Measurements from ENCODE around the gene EFHD2. TPM values are rescaled to one million over a fixed set of nuclear protein-coding genes. Genes with fewer than 3 reads are reported as not detected.
"Not testable (repeated sequence)": the region's sequence is repeated elsewhere in the genome, so short reads cannot be mapped to it uniquely, and the experiment has no call there.

The EFHD2 gene
- total and polyA plus RNA-seq, 2 donors = 16.9 to 50.9 TPM

DNA sequence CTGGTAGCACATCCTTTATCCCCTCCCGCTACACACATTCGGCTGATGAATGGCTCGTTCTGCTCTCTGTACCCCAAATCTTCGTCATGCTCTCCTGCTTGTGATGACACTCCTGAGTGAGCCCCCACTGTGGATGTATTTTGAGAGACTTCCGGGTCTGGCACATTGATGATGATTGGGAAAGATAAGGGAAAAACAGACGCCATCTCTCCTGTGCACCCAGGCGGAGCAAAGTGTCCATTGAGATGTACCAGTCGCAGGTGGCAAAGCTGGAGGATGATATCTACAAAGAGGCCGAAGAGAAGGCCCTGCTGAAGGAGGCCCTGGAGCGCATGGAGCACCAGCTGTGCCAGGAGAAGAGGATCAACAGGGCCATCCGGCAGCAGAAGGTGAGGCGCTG, 27.9 kb upstream of the EFHD2 start:
- Histone ChIP-seq H3K36me3 (ENCODE audit: insufficient read depth) (no peaks in the 10 kb centered on the region), H3K4me3 (ENCODE audit: low read depth, low read length) (no peak overlapping the region), H3K27ac (ENCODE audit: low read depth) (no peak overlapping the region), H3K4me1 (ENCODE audit: insufficient read depth) (no peaks in the 10 kb centered on the region)
- DNase-seq (ENCODE audit: extremely low spot score) = no peak
- whole genome bisulfite sequencing = 94% methylated on average over 12 of the region's 12 CpGs

- no peak overlapping the region for H3K27ac ChIP-seq (ENCODE audit: low read depth)
- no peak overlapping the region for H3K4me3 ChIP-seq (ENCODE audit: low read depth, low read length)
- H3K36me3 ChIP-seq (ENCODE audit: insufficient read depth) = no peaks in the 10 kb centered on the region
- no peaks in the 10 kb centered on the region for H3K4me1 ChIP-seq (ENCODE audit: insufficient read depth)
- WGBS = 90% methylated on average over 26 of the region's 26 CpGs
- DNase-seq (ENCODE audit: extremely low spot score) = no peak
Observed at GRCh38 chr1:15382601-15383518, 26.8 kb upstream of the EFHD2 start.

- Histone ChIP-seq H3K4me1 (ENCODE audit: insufficient read depth) (no peaks in the 10 kb centered on the region), H3K4me3 (ENCODE audit: low read depth, low read length) (no peak overlapping the region), H3K36me3 (ENCODE audit: insufficient read depth) (no peaks in the 10 kb centered on the region), H3K27ac (ENCODE audit: low read depth) (no peak overlapping the region)
- WGBS = 95% methylated on average over 5 of the region's 5 CpGs
- no peak for DNase-seq (ENCODE audit: extremely low spot score)
Observed at GRCh38 chr1:15383810-15384209, 25.9 kb upstream of the EFHD2 start.

GRCh38 chr1:15384301-15384901, 25.3 kb upstream of the EFHD2 start:
- Histone ChIP-seq H3K36me3 (ENCODE audit: insufficient read depth) (no peaks in the 10 kb centered on the region), H3K4me3 (ENCODE audit: low read depth, low read length) (no peak overlapping the region)
- 71% methylated on average over 20 of the region's 20 CpGs for WGBS

GRCh38 chr1:15385420-15385819, 24.3 kb upstream of the EFHD2 start:
- no peak for DNase-seq (ENCODE audit: extremely low spot score)
- H3K27ac ChIP-seq (ENCODE audit: low read depth) = no peak overlapping the region
- 93% methylated on average over 3 of the region's 3 CpGs for WGBS
- no peak overlapping the region for H3K4me3 ChIP-seq (ENCODE audit: low read depth, low read length)
- H3K36me3 ChIP-seq (ENCODE audit: insufficient read depth) = no peaks in the 10 kb centered on the region
- no peaks in the 10 kb centered on the region for H3K4me1 ChIP-seq (ENCODE audit: insufficient read depth)

More at GRCh38 chr1:15384301-15384901, 25.3 kb upstream of the EFHD2 start:
- no peak overlapping the region for H3K27ac ChIP-seq (ENCODE audit: low read depth)
- DNase-seq (ENCODE audit: extremely low spot score) = no peak
- H3K4me1 ChIP-seq (ENCODE audit: insufficient read depth) = no peaks in the 10 kb centered on the region

DNA sequence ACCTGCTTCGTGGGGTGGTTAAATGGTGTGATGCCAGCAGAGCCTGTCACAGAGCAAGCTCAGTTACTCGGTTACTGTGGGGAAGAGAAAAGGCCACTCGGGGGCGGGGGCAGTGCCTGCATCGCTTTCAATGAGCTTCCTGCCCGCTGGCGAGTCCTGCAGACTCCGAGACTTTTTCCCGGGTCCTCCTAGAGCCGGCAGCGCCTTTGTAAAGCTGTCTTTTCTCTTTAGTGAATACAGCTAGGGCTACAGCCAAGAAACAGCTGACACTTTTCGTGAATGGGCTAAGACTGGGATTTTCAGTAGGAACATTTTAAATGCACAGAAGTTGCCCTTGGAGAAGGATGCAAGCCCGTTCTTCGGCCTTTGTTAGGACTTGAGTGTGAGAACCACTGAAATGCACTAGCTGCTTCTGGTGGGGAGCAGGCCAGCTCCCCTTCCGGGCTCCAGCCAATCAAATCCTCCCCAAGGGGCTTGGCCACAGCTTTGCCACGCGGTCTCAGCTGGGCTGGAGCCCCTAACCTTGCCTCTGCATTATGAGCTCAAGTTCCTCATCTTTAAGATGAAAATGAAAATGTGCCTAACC, 23.4 kb upstream of the EFHD2 start:
- Histone ChIP-seq H3K36me3 (ENCODE audit: insufficient read depth) (no peaks in the 10 kb centered on the region), H3K27ac (ENCODE audit: low read depth) (no peak overlapping the region), H3K4me1 (ENCODE audit: insufficient read depth) (no peaks in the 10 kb centered on the region), H3K4me3 (ENCODE audit: low read depth, low read length) (no peak overlapping the region)
- 24% methylated on average over 17 of the region's 17 CpGs for WGBS
- no peak for DNase-seq (ENCODE audit: extremely low spot score)

- DNase-seq (ENCODE audit: extremely low spot score) = no peak
- no peaks in the 10 kb centered on the region for H3K36me3 ChIP-seq (ENCODE audit: insufficient read depth)
- no peak overlapping the region for H3K27ac ChIP-seq (ENCODE audit: low read depth)
- 78% methylated on average over 15 of the region's 15 CpGs for WGBS
- H3K4me3 ChIP-seq (ENCODE audit: low read depth, low read length) = no peak overlapping the region
- H3K4me1 ChIP-seq (ENCODE audit: insufficient read depth) = no peaks in the 10 kb centered on the region
Observed at GRCh38 chr1:15388201-15388880, 21.3 kb upstream of the EFHD2 start.

- 95% methylated on average over 8 of the region's 8 CpGs for WGBS
- not testable (repeated sequence) for H3K4me3 ChIP-seq (ENCODE audit: low read depth, low read length); DNase-seq (ENCODE audit: extremely low spot score); H3K27ac ChIP-seq (ENCODE audit: low read depth); H3K36me3 ChIP-seq (ENCODE audit: insufficient read depth); H3K4me1 ChIP-seq (ENCODE audit: insufficient read depth)
Observed at GRCh38 chr1:15389828-15390227, 19.9 kb upstream of the EFHD2 start.

DNA sequence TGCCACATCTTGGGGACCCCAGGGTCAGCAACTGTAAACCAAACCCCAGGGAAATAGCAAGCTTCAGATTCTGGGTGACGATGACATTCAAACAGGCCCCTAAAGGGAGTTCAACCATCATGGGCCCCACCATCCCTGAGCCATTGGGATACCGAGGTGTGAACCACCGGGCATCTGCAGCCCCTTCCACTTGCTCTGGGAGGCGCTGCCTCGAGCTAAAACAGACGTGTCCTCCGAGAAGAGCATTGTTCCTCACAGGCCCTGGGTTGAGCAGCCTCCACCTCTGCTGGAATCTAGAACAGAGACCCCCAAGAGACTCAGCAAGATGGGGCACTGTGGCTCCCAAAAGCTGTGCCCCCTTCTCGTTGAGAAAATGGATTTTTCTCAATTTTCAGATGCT, 19.0 kb upstream of the EFHD2 start:
- Histone ChIP-seq H3K36me3 (ENCODE audit: insufficient read depth) (no peaks in the 10 kb centered on the region), H3K4me1 (ENCODE audit: insufficient read depth) (no peaks in the 10 kb centered on the region), H3K27ac (ENCODE audit: low read depth) (no peak overlapping the region), H3K4me3 (ENCODE audit: low read depth, low read length) (no peak overlapping the region)
- 92% methylated on average over 8 of the region's 8 CpGs for WGBS
- no peak for DNase-seq (ENCODE audit: extremely low spot score)

GRCh38 chr1:15391366-15391765, 18.3 kb upstream of the EFHD2 start:
- no peak overlapping the region for H3K27ac ChIP-seq (ENCODE audit: low read depth)
- no peaks in the 10 kb centered on the region for H3K4me1 ChIP-seq (ENCODE audit: insufficient read depth)
- H3K4me3 ChIP-seq (ENCODE audit: low read depth, low read length) = no peak overlapping the region
- H3K36me3 ChIP-seq (ENCODE audit: insufficient read depth) = no peaks in the 10 kb centered on the region
- DNase-seq (ENCODE audit: extremely low spot score) = no peak
- 51% methylated on average over 4 of the region's 4 CpGs for WGBS

DNA sequence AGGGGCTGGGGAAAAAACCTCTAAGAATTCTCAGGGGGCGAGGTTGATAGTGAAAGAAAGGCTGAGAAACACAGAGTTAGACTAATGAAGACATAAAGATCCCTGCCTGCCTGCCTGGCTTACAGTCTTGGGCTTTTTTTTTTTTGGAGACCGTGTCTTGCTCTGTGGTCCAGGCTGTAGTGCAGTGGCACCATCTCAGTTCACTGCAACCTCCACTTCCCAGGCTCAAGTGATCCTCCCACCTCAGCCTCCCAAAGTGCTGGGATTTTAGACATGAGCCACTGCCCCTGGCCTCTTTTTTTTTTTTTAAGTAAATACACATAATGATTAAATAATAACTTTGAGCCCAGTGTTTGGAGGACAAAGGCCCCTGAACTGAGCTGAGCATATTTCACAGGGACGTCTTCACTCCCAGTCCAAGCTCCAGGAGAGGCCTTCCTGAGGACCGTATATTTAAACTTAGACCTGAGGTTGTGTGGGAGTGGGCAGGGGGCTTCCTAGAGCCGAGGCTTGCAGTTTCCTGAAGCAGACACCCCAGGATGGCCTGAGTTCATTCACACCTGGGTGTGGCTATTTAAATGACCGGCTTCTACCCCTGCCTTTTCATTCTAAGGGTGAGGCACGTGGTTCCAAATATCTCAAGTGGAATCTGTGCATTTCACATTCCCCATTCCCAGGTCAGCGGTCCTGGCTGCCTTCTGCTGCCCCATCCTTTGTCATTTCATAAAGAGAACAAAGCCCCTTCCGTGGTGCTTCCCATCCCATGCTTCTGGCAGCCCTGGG, 16.0 kb upstream of the EFHD2 start:
- H3K36me3 ChIP-seq (ENCODE audit: insufficient read depth) = no peaks in the 10 kb centered on the region
- DNase-seq (ENCODE audit: extremely low spot score) = no peak
- WGBS = 78% methylated on average over 9 of the region's 9 CpGs
- no peaks in the 10 kb centered on the region for H3K4me1 ChIP-seq (ENCODE audit: insufficient read depth)
- H3K27ac ChIP-seq (ENCODE audit: low read depth) = no peak overlapping the region
- H3K4me3 ChIP-seq (ENCODE audit: low read depth, low read length) = no peak overlapping the region

DNA sequence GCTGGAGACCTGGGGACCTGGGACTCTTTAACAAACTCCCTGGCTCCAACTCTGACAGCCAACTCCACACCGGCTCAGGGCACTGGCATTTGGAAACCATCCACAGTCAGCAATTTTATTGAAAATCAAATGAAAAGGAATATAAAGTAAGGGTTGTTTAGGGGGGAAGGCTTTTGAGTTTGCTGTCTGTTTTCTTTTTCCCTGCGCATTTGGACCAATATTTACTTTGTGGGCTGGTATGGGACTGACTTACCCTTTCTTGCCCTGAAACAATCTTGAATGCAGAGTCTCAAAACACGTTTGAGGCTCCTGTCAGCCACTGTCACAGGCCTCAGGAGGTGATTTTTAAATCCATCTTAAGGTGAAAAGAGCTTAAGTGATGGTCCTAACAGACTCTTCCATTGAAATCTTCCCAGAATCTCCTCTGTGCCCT, 15.4 kb upstream of the EFHD2 start:
- H3K4me1 ChIP-seq (ENCODE audit: insufficient read depth) = no peaks in the 10 kb centered on the region
- H3K27ac ChIP-seq (ENCODE audit: low read depth) = no peak overlapping the region
- no peaks in the 10 kb centered on the region for H3K36me3 ChIP-seq (ENCODE audit: insufficient read depth)
- WGBS = 68% methylated on average over 3 of the region's 3 CpGs
- DNase-seq (ENCODE audit: extremely low spot score) = no peak
- H3K4me3 ChIP-seq (ENCODE audit: low read depth, low read length) = no peak overlapping the region

GRCh38 chr1:15397236-15397635, 12.5 kb upstream of the EFHD2 start:
- no peaks in the 10 kb centered on the region for H3K4me1 ChIP-seq (ENCODE audit: insufficient read depth)
- no peak overlapping the region for H3K27ac ChIP-seq (ENCODE audit: low read depth)
- DNase-seq (ENCODE audit: extremely low spot score) = no peak
- H3K36me3 ChIP-seq (ENCODE audit: insufficient read depth) = no peaks in the 10 kb centered on the region
- no peak overlapping the region for H3K4me3 ChIP-seq (ENCODE audit: low read depth, low read length)
- WGBS = 95% methylated on average over 2 of the region's 2 CpGs
